ENCODE data around the gene OPHN1. TPM values are rescaled to one million over a fixed set of nuclear protein-coding genes. Genes with fewer than 3 reads are reported as not detected.

Gene OPHN1
- polyA plus RNA-seq, 3 donors = 0.20 to 0.82 (median 0.73) TPM

DNA sequence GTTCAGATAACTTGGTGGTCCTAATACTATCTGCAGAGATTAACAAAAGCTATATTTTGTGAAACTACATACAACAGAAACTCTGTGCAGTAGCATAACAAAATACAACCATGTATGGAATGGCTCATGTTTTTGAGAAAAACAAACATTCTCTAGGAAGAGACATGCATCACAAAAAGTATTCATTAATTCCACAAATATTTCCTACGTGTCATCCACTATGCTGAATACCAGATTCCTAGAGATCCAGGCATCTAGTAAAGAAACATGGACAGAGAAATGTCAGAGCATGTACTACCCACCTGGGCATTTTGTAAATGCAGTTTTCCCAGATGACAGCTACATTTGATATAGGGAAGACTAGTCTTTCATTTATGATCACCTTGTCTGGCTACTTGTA, 248.1 kb downstream of the OPHN1 start:
- intact Hi-C loops (cut with micrococcal nuclease) = no loop called here
- H3K9me3 ChIP-seq (replicated peaks in 1 of 2; ENCODE audit: control insufficient read depth in 1 of 2, insufficient read depth in 1 of 2, low read length in 2 of 2) = no peaks in the 10 kb centered on the region
- TF ChIP-seq, protein P1, sequence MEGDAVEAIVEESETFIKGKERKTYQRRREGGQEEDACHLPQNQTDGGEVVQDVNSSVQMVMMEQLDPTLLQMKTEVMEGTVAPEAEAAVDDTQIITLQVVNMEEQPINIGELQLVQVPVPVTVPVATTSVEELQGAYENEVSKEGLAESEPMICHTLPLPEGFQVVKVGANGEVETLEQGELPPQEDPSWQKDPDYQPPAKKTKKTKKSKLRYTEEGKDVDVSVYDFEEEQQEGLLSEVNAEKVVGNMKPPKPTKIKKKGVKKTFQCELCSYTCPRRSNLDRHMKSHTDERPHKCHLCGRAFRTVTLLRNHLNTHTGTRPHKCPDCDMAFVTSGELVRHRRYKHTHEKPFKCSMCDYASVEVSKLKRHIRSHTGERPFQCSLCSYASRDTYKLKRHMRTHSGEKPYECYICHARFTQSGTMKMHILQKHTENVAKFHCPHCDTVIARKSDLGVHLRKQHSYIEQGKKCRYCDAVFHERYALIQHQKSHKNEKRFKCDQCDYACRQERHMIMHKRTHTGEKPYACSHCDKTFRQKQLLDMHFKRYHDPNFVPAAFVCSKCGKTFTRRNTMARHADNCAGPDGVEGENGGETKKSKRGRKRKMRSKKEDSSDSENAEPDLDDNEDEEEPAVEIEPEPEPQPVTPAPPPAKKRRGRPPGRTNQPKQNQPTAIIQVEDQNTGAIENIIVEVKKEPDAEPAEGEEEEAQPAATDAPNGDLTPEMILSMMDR (IDR thresholded peaks at IDR 0.05) = no peak
- H3K4me2 ChIP-seq (replicated peaks; ENCODE audit: extremely low read depth, low read length, poor library complexity, severe bottlenecking) = no peak overlapping the region
- peaks cover 10% of the 10 kb centered on the region for H3K4me1 Mint-ChIP-seq
- H3K36me3 ChIP-seq (replicated peaks in 1 of 2; ENCODE audit: control insufficient read depth in 1 of 2, insufficient read depth in 2 of 2, low read length in 2 of 2) = no peaks in the 10 kb centered on the region
- peaks cover 0 to 3% (median 0%) of the 10 kb centered on the region in 3 donors for H3K27me3 Mint-ChIP-seq (ENCODE audit: low read depth in 3 of 3)
- no peak overlapping the region for H3K27ac ChIP-seq (ENCODE audit: low read depth in 1 of 2, low read length in 2 of 2)
- no peak overlapping the region for H3K9ac ChIP-seq (ENCODE audit: insufficient read depth, low read length, poor library complexity, severe bottlenecking)
- DNase-seq = no peak
- H3K27me3 ChIP-seq (ENCODE audit: control insufficient read depth in 2 of 2, insufficient read depth in 2 of 2, low read length in 2 of 2) = no peaks in the 10 kb centered on the region
- no peaks in the 10 kb centered on the region for H3K9me3 Mint-ChIP-seq
- H4K20me1 ChIP-seq (ENCODE audit: insufficient read depth, low read length) = no peaks in the 10 kb centered on the region
- no peaks in the 10 kb centered on the region for H3K79me2 ChIP-seq (ENCODE audit: insufficient read depth, low read length)
- H3K4me3 Mint-ChIP-seq = no peak overlapping the region
- H3K36me3 Mint-ChIP-seq = no peaks in the 10 kb centered on the region
- no CpG with 5 or more reads among the region's 1 CpG for WGBS (ENCODE audit: insufficient coverage)
- H3K27ac Mint-ChIP-seq = peak overlapping the region in 1 of 7 donors; percentile 40
- peaks cover 7 to 11% of the 10 kb centered on the region in 2 donors for H3K4me1 ChIP-seq (ENCODE audit: control insufficient read depth in 1 of 2, insufficient read depth in 2 of 2, low read length in 2 of 2)
- no peak overlapping the region for H2AFZ ChIP-seq (ENCODE audit: insufficient read depth, low read depth, low read length, poor library complexity, severe bottlenecking)
- H3K4me3 ChIP-seq (replicated peaks in 1 of 3; ENCODE audit: low read depth in 2 of 3, low read length in 3 of 3) = no peak overlapping the region

DNA sequence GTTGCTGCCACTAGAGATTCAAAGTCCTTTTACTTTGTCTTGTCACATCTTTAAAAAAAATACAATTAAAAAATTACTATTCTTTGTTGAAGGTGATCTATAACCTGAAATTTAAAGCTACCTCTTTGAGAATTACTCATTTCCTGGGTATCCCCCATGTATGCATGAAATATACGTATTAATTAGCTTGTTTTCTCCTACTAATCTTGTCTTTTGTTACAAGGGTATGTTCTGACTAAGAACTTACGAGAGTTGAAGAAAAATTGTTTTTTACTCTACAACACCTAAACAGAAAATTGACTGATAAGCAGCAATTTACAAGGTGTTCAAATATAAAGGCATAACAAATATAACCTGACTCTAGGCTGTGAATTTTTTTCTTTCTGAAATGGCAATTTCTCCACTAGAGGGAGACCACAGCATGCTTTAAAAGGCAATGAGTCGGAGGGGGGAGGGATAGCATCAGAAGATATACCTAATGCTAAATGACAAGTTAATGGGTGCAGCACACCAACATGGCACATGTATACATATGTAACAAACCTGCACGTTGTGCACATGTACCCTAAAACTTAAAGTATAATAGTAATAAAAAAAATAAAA, 249.6 kb downstream of the OPHN1 start:
- Histone ChIP-seq H3K27ac (ENCODE audit: low read depth in 1 of 2, low read length in 2 of 2) (no peak overlapping the region), H3K4me2 (replicated peaks; ENCODE audit: extremely low read depth, low read length, poor library complexity, severe bottlenecking) (no peak overlapping the region), H3K9me3 (replicated peaks in 1 of 2; ENCODE audit: control insufficient read depth in 1 of 2, insufficient read depth in 1 of 2, low read length in 2 of 2) (no peaks in the 10 kb centered on the region), H3K4me1 (ENCODE audit: control insufficient read depth in 1 of 2, insufficient read depth in 2 of 2, low read length in 2 of 2) (peaks cover 7 to 11% of the 10 kb centered on the region in 2 donors), H3K9ac (ENCODE audit: insufficient read depth, low read length, poor library complexity, severe bottlenecking) (no peak overlapping the region), H2AFZ (ENCODE audit: insufficient read depth, low read depth, low read length, poor library complexity, severe bottlenecking) (no peak overlapping the region), H3K79me2 (ENCODE audit: insufficient read depth, low read length) (no peaks in the 10 kb centered on the region), H3K27me3 (ENCODE audit: control insufficient read depth in 2 of 2, insufficient read depth in 2 of 2, low read length in 2 of 2) (peaks cover 0 to 2% of the 10 kb centered on the region in 2 donors), H4K20me1 (ENCODE audit: insufficient read depth, low read length) (no peaks in the 10 kb centered on the region), H3K36me3 (replicated peaks in 1 of 2; ENCODE audit: control insufficient read depth in 1 of 2, insufficient read depth in 2 of 2, low read length in 2 of 2) (no peaks in the 10 kb centered on the region), H3K4me3 (replicated peaks in 1 of 3; ENCODE audit: low read depth in 2 of 3, low read length in 3 of 3) (no peak overlapping the region)
- H3K4me3 Mint-ChIP-seq = no peak overlapping the region
- H3K4me1 Mint-ChIP-seq = peaks cover 10% of the 10 kb centered on the region
- WGBS (ENCODE audit: insufficient coverage) = no CpG with 5 or more reads among the region's 4 CpGs
- no peak overlapping the region for H3K27ac Mint-ChIP-seq
- TF ChIP-seq, protein P1 (IDR thresholded peaks at IDR 0.05) = peak; percentile 32
- H3K27me3 Mint-ChIP-seq (ENCODE audit: low read depth in 3 of 3) = no peaks in the 10 kb centered on the region
- intact Hi-C loops (cut with micrococcal nuclease) = no loop called here
- no peaks in the 10 kb centered on the region for H3K9me3 Mint-ChIP-seq
- peak in 2 of 3 donors; percentile 2 to 17 for DNase-seq
- H3K36me3 Mint-ChIP-seq = no peaks in the 10 kb centered on the region

Data from CD14-positive monocyte (primary cell).